SK-N-SH (cell line): ENCODE results near the gene CLCN2.

Source experiments
- FOXJ3 ChIP-seq: sonication (generic); formaldehyde crosslinking; IDR thresholded peaks from 2 replicates; pipeline ENCODE4 v1.5.1; 2020; ENCODE audit warnings: mild to moderate bottlenecking, missing genetic modification reagents
- FOXM1 ChIP-seq: IDR thresholded peaks from 2 replicates; pipeline ENCODE4 v1.4.0; 2012; ENCODE audit warnings: low read depth, mild to moderate bottlenecking
- MXI1 ChIP-seq: IDR thresholded peaks from 2 replicates; pipeline ENCODE4 v1.6.1; 2012; ENCODE audit warnings: mild to moderate bottlenecking, low read depth, low read length, improper control_type of control experiment
- SIN3A ChIP-seq: IDR thresholded peaks from 2 replicates; pipeline ENCODE4 v1.6.1; 2012; ENCODE audit warnings: low read depth, mild to moderate bottlenecking, low read length, moderate library complexity, borderline replicate concordance
- TCF12 ChIP-seq: IDR thresholded peaks from 2 replicates; pipeline ENCODE4 v1.4.0; 2012
- TF ChIP-seq, protein P1 (sequence below): fragments of 150-350 bp; IDR thresholded peaks from 2 replicates; pipeline ENCODE4 v1.6.1; 2016; ENCODE audit warnings: mild to moderate bottlenecking, low read depth, low read length
- TF ChIP-seq, protein P2 (sequence below): IDR thresholded peaks from 2 replicates; pipeline ENCODE4 v1.4.0; 2012; ENCODE audit warnings: low read depth, borderline replicate concordance
- TF ChIP-seq, protein P3 (sequence below): fragments of 200-600 bp; sonication (generic); IDR thresholded peaks from 2 replicates; pipeline ENCODE4 v1.6.1; 2017; ENCODE audit warnings: antibody characterized with exemption, mild to moderate bottlenecking, moderate library complexity

DNA sequence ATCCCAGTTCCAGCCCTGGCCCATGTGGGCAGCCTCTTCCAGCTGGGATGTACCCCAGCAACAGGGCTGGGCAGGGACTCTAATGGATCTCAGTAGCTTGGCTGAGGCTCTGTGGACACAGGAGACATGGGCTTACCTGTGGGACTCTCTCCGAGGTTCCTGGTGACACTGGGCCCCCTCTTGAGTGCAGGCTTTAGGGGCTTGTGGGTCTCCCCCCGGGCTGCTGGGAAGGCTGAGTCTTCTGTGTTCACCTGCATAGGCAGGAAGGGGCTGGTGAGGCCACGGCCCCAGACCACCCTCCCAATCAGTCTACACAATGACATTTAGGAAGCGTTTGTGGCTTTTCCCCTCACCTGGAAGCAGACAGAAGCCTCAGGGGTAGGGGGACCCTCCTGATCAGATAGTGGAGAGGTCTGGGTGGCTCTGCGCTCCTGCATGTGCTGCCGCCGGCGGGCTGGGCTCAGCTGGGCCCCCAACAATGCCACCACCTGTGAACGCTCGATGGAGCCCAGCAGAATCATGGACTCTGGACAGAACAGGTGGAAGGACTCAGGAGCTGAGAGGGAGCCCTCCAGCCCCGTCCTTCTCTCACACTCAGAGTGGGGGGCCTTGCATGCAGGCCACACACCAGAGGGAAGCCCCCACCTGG, 8.4 kb downstream of the CLCN2 start:
- no peak for TF ChIP-seq FOXM1
- TF ChIP-seq, protein P1, sequence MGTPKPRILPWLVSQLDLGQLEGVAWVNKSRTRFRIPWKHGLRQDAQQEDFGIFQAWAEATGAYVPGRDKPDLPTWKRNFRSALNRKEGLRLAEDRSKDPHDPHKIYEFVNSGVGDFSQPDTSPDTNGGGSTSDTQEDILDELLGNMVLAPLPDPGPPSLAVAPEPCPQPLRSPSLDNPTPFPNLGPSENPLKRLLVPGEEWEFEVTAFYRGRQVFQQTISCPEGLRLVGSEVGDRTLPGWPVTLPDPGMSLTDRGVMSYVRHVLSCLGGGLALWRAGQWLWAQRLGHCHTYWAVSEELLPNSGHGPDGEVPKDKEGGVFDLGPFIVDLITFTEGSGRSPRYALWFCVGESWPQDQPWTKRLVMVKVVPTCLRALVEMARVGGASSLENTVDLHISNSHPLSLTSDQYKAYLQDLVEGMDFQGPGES: no peak
- TF ChIP-seq FOXJ3: no peak
- TF ChIP-seq, protein P2, sequence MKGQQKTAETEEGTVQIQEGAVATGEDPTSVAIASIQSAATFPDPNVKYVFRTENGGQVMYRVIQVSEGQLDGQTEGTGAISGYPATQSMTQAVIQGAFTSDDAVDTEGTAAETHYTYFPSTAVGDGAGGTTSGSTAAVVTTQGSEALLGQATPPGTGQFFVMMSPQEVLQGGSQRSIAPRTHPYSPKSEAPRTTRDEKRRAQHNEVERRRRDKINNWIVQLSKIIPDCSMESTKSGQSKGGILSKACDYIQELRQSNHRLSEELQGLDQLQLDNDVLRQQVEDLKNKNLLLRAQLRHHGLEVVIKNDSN: no peak
- TF ChIP-seq, protein P3, sequence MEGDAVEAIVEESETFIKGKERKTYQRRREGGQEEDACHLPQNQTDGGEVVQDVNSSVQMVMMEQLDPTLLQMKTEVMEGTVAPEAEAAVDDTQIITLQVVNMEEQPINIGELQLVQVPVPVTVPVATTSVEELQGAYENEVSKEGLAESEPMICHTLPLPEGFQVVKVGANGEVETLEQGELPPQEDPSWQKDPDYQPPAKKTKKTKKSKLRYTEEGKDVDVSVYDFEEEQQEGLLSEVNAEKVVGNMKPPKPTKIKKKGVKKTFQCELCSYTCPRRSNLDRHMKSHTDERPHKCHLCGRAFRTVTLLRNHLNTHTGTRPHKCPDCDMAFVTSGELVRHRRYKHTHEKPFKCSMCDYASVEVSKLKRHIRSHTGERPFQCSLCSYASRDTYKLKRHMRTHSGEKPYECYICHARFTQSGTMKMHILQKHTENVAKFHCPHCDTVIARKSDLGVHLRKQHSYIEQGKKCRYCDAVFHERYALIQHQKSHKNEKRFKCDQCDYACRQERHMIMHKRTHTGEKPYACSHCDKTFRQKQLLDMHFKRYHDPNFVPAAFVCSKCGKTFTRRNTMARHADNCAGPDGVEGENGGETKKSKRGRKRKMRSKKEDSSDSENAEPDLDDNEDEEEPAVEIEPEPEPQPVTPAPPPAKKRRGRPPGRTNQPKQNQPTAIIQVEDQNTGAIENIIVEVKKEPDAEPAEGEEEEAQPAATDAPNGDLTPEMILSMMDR: no peak
- TF ChIP-seq TCF12: no peak
- TF ChIP-seq SIN3A: no peak
- no peak for TF ChIP-seq MXI1
